ENCODE measurements around the gene CD274. TPM values are rescaled to one million over a fixed set of nuclear protein-coding genes. Genes with fewer than 3 reads are reported as not detected.

Gene CD274
- total RNA-seq, 1 donor from 2014 or later, result not detected

- DNase-seq, result no peak
- H3K9me3 Mint-ChIP-seq (ENCODE audit: unreplicated experiment), result peaks cover 3% of the 10 kb centered on the region
- no peaks in the 10 kb centered on the region for H3K27me3 Mint-ChIP-seq (ENCODE audit: unreplicated experiment)
- no peak overlapping the region for H3K27ac Mint-ChIP-seq (ENCODE audit: unreplicated experiment)
- TF ChIP-seq CTCF (IDR thresholded peaks at IDR 0.05; ENCODE audit: partially characterized antibody, unreplicated experiment), result no peak
- H3K4me3 Mint-ChIP-seq (ENCODE audit: unreplicated experiment), result no peak overlapping the region
- H3K4me1 Mint-ChIP-seq (ENCODE audit: low read depth, unreplicated experiment), result no peaks in the 10 kb centered on the region
- no peaks in the 10 kb centered on the region for H3K36me3 Mint-ChIP-seq (ENCODE audit: unreplicated experiment)
Observed at GRCh38 chr9:5483306-5483705, 33.0 kb downstream of the CD274 start.

GRCh38 chr9:5485378-5486085 lies 35.2 kb downstream of the CD274 start:
- no peak for TF ChIP-seq CTCF (IDR thresholded peaks at IDR 0.05; ENCODE audit: partially characterized antibody, unreplicated experiment)
- no peak overlapping the region for H3K27ac Mint-ChIP-seq (ENCODE audit: unreplicated experiment)
- H3K9me3 Mint-ChIP-seq (ENCODE audit: unreplicated experiment), result peaks cover 3% of the 10 kb centered on the region
- DNase-seq, result no peak
- H3K4me1 Mint-ChIP-seq (ENCODE audit: low read depth, unreplicated experiment), result no peaks in the 10 kb centered on the region
- H3K36me3 Mint-ChIP-seq (ENCODE audit: unreplicated experiment), result no peaks in the 10 kb centered on the region
- no peak overlapping the region for H3K4me3 Mint-ChIP-seq (ENCODE audit: unreplicated experiment)
- H3K27me3 Mint-ChIP-seq (ENCODE audit: unreplicated experiment), result no peaks in the 10 kb centered on the region

GRCh38 chr9:5486988-5487387 lies 36.6 kb downstream of the CD274 start:
- Mint-ChIP-seq H3K27ac (ENCODE audit: unreplicated experiment) (no peak overlapping the region), H3K9me3 (ENCODE audit: unreplicated experiment) (peaks cover 3% of the 10 kb centered on the region), H3K27me3 (ENCODE audit: unreplicated experiment) (no peaks in the 10 kb centered on the region), H3K4me1 (ENCODE audit: low read depth, unreplicated experiment) (no peaks in the 10 kb centered on the region), H3K4me3 (ENCODE audit: unreplicated experiment) (no peak overlapping the region), H3K36me3 (ENCODE audit: unreplicated experiment) (no peaks in the 10 kb centered on the region)
- no peak for TF ChIP-seq CTCF (IDR thresholded peaks at IDR 0.05; ENCODE audit: partially characterized antibody, unreplicated experiment)
- DNase-seq, result no peak

- H3K4me1 Mint-ChIP-seq (ENCODE audit: low read depth, unreplicated experiment), result no peaks in the 10 kb centered on the region
- no peak for DNase-seq
- no peaks in the 10 kb centered on the region for H3K27me3 Mint-ChIP-seq (ENCODE audit: unreplicated experiment)
- H3K4me3 Mint-ChIP-seq (ENCODE audit: unreplicated experiment), result no peak overlapping the region
- H3K27ac Mint-ChIP-seq (ENCODE audit: unreplicated experiment), result no peak overlapping the region
- H3K9me3 Mint-ChIP-seq (ENCODE audit: unreplicated experiment), result peaks cover 3% of the 10 kb centered on the region
- TF ChIP-seq CTCF (IDR thresholded peaks at IDR 0.05; ENCODE audit: partially characterized antibody, unreplicated experiment), result no peak
- H3K36me3 Mint-ChIP-seq (ENCODE audit: unreplicated experiment), result no peaks in the 10 kb centered on the region
Observed at GRCh38 chr9:5488221-5489008, 38.1 kb downstream of the CD274 start.
